Activated CD8-positive, alpha-beta memory T cell treated with anti-CD3 and anti-CD28 coated beads for 36 hours (primary cell): ENCODE measurements around the gene GIMAP8. TPM values are rescaled to one million over a fixed set of nuclear protein-coding genes. Genes with fewer than 3 reads are reported as not detected.

Experiments
- CTCF ChIA-PET: fragments of 350-600 bp; sonication (Branson Sonifier 250); formaldehyde crosslinking; loops from one replicate; lab custom pipeline; 2021; ENCODE audit warnings: antibody characterized with exemption; lab: Charles Lee
- POLR2A ChIA-PET: fragments of 350-600 bp; sonication (Branson Sonifier 250); formaldehyde crosslinking; loops from one replicate; lab custom pipeline; 2021; ENCODE audit warnings: antibody characterized with exemption; lab: Charles Lee
- total RNA-seq, 2 experiments: library from RNA; stranded (reverse); gene quantifications; one replicate each; pipeline ENCODE4 v1.2.3, GENCODE V29; 2021

The GIMAP8 gene
- total RNA-seq: 1 to 10 TPM; 6.6 to 7.5 TPM

- POLR2A ChIA-PET: interaction anchor here (0.7 to 4.0 kb wide), 12 partner anchors 30 to 305 kb away, joined by 3 to 18 read pairs (median 7); partner anchors contain the start of genes GIMAP4 and GIMAP7
Observed at GRCh38 chr7:150450491-150451001, at the start of gene GIMAP8. TSS of gene GIMAP8 (plus strand) at chr7:150450630. CDS start at chr7:150466699, 16,069 bp downstream.

DNA sequence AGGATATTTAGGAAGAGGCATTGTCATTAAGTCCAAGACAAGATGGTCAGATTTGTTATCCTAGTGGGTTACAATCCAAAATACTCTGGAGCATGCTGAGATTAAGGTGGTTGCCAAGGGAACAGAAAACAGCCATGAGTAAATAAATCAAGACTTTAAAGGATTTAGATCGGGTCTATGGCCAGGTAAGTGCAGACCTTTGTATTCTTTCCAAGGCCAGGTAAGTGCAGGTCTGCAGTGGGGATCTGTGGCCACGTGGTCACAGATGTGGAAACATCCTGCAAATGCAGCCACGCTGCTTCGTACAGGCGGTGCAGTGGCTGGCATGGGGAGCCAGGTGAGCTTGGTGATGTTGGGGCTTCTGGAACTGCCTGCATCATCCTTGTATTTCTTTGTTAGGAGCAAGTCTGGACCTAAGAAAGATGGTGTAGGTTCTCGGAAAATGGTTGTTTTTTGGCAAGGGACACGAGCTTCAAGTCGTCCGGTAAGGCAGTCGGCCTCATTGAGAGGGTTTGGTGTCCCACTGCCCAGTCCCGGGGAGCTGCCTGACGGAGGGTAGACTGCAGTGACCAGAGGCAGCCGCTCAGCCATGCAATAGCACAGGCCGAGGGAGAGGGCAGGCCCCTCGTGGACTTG lies 49.5 kb upstream of the GIMAP8 start:
- CTCF ChIA-PET: interaction anchor here (0.7 to 1.2 kb wide), 2 partner anchors 13 to 23 kb away, joined by 3 read pairs; no protein-coding TSS in a partner anchor
- POLR2A ChIA-PET: no interaction called here

More at GRCh38 chr7:150450491-150451001, at the start of gene GIMAP8:
- CTCF ChIA-PET: interaction anchor here (1.0 to 2.9 kb wide), 9 partner anchors 58 to 305 kb away, joined by 3 to 25 read pairs (median 7); partner anchors contain the start of genes GIMAP2 and GIMAP7

GRCh38 chr7:150401424-150401790 lies 49.0 kb upstream of the GIMAP8 start:
- ChIA-PET POLR2A (no interaction called here), CTCF (interaction anchor here (1.2 kb wide), 1 partner anchor 23 kb away, joined by 3 read pairs; no protein-coding TSS in a partner anchor)

- ChIA-PET CTCF (interaction anchor here (1.2 kb wide), 1 partner anchor 24 kb away, joined by 3 read pairs; no protein-coding TSS in a partner anchor), POLR2A (interaction anchor here (0.5 to 0.6 kb wide), 2 partner anchors 20 to 518 kb away, joined by 3 to 4 read pairs; no protein-coding TSS in a partner anchor)
Observed at GRCh38 chr7:150401861-150402631, 48.4 kb upstream of the GIMAP8 start.

DNA sequence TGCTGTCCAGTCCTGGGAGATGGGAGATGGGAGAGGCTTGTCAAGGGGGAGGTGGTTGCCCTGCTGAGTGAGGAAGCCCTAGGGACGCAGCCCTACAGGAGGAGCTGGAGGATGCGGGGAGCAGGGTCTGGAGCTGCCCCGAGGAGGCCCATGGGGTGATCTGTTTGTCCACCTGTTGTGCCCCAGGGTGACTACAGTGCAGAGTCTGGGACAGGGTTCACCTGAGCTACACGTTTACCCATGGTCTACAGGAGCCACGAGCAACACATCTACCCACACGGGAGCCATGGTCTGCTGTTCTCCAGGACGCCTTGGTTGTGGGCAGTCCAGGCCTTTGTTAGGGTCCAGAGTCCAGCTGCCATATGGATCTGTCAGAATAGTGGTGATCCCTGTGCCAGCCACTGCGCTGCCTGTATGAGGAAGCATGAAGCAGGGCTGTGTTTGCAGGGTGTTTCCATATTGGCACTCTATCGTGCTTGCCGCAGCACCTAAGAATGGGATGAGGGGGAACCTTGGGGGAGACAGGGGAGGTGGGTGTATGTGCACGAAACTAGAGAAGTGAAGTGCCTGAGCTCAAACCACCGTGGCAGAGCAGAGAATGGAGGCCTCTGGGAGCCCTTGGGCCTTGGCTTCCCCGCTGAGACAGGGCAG lies 47.6 kb upstream of the GIMAP8 start:
- ChIA-PET POLR2A (interaction anchor here (0.5 to 0.6 kb wide), 2 partner anchors 21 to 519 kb away, joined by 3 to 4 read pairs; no protein-coding TSS in a partner anchor), CTCF (no interaction called here)

DNA sequence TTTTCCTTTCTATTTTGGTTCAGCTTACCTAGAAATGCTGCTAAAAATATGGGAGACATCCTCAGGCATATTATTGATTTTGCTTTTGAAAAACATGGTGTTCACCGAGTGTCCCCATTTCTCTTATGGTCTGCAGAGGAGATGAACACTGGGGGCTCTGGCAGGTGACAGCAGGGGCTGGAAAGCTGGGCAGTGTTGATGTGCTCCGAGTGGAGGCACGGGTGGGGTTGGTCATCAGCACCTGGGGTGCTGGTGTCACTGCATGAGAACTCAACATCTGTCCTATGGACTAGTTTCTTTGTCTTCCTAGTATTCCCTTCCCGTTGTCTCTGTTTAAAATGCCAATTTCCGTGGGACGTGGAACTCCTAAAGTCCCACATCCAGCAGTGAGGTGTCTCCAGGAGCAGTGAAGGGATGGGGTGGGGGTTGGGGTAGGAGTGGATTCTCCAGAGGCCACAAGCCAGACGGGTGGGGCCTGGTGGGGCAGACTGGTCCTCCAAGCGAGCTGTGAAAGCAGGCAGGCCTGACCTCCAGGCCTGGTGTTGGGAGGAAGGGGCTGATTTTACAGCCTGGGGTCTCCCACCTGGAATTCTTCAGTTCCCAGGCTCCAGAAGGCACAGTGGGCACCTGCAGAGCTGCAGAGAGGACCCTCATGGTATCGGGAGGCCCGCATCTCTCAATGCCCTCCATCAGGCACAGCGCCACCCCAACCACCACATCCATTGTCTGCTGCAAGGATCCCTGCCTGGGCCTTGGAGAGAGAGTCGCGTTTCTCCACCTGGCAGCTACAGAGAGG lies 46.9 kb upstream of the GIMAP8 start:
- CTCF ChIA-PET: interaction anchor here (0.6 to 0.9 kb wide), 2 partner anchors 9 to 19 kb away, joined by 3 read pairs; no protein-coding TSS in a partner anchor

DNA sequence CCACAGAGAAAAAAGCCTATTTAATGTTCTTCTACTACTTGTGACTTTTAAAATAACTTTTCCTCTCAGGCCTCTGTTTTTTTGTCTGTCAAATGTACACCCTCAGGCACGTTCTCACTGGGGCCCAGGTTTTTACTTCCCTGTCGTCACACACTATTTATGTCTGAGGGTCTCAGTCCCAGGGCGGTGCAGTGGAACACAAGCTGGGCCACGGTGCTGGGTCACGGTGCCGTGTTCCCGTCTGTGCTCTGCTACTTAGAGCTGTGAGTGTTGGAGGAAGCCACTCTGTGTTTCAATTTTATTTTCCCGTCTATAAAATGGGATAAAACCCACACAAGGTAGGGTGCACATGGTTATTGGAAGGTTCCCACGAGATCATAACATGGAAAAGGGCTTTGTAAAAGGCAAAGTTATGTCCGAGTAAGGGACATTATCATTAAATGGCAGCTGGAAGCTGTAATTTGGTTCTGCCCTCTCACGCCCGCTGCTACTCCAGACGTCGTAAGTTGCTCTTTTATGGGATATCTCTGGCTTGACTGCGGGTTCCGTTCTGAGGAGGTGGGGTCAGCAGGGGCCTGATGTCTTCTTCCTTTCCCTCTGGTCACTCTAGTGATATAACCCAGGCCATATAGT lies 46.1 kb upstream of the GIMAP8 start:
- POLR2A ChIA-PET: interaction anchor here (1.6 kb wide), 1 partner anchor 35 kb away, joined by 10 read pairs; the partner anchor contains the start of gene REPIN1
- CTCF ChIA-PET: interaction anchor here (0.6 to 1.0 kb wide), 4 partner anchors 10 to 34 kb away, joined by 3 to 5 read pairs (median 3); no protein-coding TSS in a partner anchor

More for the DNA sequence above, 46.9 kb upstream of the GIMAP8 start:
- POLR2A ChIA-PET: interaction anchor here (1.6 kb wide), 1 partner anchor 34 kb away, joined by 10 read pairs; the partner anchor contains the start of gene REPIN1

DNA sequence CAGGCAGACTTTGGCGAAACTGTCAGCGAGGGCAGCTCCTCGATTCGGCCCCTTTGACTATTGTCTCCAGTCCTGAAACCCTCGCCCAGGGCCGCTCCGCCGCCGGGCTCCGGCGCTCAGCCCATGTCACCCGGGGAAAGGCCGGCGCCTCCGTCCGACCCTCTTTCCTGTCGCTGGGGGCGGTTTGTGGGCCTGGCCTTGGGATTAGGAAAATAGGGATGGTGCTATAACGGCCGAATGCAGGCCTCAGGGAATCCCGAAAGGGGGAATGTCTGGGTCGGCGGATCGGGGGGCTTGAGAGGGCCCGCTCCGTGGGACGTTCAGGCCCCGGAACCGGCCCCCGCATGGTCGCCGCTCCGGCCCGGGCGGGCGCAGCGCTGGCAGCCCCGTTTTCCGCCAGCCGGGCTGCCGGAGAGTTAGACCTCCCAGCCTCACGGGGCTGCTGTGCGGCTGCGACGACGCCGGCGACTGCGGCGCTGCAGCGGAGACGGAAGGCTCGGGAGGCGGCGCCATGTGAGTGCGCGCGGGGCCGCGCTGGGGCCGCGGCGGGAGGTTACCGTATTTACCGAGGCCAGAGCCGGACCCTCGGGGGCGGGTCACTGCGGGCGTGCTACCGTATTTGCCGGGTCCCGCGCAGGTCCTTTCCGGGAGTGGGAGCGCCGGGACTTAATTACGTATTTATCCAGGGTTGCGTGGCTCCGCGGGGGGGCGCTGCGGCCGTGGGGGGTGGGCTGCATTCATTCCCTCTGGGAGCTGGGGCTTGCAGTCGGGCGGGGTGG lies 45.4 kb upstream of the GIMAP8 start:
- POLR2A ChIA-PET: interaction anchor here (0.6 to 1.6 kb wide), 8 partner anchors 35 to 210 kb away, joined by 3 to 10 read pairs (median 4); partner anchors contain the start of gene REPIN1
- CTCF ChIA-PET: interaction anchor here (0.6 to 1.1 kb wide), 7 partner anchors 9 to 350 kb away, joined by 3 to 5 read pairs (median 4); no protein-coding TSS in a partner anchor

- POLR2A ChIA-PET: interaction anchor here (0.6 to 1.9 kb wide), 9 partner anchors 28 to 209 kb away, joined by 3 to 8 read pairs (median 4); no protein-coding TSS in a partner anchor
- CTCF ChIA-PET: interaction anchor here (0.6 to 1.1 kb wide), 5 partner anchors 8 to 350 kb away, joined by 3 to 4 read pairs (median 4); no protein-coding TSS in a partner anchor
Observed at GRCh38 chr7:150405584-150406311, 44.7 kb upstream of the GIMAP8 start.

DNA sequence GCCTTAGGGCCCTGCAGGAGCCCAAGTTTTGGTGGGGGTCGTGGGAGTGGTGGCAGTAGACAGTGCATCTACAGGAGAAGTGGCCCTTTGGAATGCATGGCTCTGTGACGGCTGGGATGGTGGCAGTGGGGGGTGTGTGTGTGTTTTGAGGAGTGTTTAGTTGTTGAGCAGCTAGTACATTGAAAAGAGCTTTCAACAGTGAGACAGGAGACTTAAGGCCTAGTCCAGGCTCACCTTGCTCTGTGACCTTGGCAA lies 44.2 kb upstream of the GIMAP8 start:
- ChIA-PET CTCF (interaction anchor here (0.9 to 1.1 kb wide), 2 partner anchors 15 to 349 kb away, joined by 4 read pairs; no protein-coding TSS in a partner anchor), POLR2A (interaction anchor here (1.0 to 1.9 kb wide), 4 partner anchors 28 to 48 kb away, joined by 3 to 8 read pairs (median 3); no protein-coding TSS in a partner anchor)

- ChIA-PET CTCF (interaction anchor here (1.1 to 1.4 kb wide), 4 partner anchors 13 to 349 kb away, joined by 3 to 8 read pairs (median 4); partner anchors contain the start of gene REPIN1), POLR2A (interaction anchor here (1.1 to 1.9 kb wide), 2 partner anchors 29 to 39 kb away, joined by 3 to 8 read pairs; no protein-coding TSS in a partner anchor)
Observed at GRCh38 chr7:150406567-150407421, 43.6 kb upstream of the GIMAP8 start.

DNA sequence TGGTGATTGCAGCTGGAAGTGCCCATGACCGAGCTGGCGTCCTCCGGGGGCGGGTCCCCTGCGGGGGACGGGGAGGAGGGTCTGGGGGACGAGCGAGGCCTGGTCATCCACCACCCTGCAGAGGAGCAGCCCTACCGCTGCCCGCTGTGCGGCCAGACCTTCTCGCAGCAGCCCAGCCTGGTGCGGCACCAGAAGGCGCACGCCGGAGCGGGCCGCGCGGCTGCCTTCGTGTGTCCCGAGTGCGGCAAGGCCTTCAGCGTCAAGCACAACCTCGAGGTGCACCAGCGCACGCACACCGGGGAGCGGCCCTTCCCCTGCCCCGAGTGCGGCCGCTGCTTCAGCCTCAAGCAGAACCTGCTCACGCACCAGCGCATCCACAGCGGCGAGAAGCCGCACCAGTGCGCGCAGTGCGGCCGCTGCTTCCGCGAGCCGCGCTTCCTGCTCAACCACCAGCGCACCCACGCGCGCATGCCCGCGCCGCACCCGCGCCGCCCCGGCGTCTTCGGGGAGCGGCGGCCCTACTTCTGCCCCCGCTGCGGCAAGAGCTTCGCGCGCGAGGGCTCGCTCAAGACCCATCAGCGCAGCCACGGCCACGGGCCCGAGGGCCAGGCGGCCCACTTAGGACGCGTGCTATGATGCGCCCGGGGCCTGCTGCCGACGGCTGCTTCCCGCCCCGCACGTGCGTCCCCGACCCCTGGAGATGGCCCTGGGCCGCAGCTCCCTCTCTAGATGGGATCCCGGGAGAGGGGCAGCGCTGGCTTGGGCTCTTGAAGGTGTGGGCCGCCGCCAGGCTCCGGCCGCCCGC lies 42.6 kb upstream of the GIMAP8 start:
- ChIA-PET POLR2A (interaction anchor here (1.9 kb wide), 1 partner anchor 40 kb away, joined by 8 read pairs; no protein-coding TSS in a partner anchor), CTCF (interaction anchor here (1.1 to 1.4 kb wide), 4 partner anchors 12 to 53 kb away, joined by 3 to 8 read pairs (median 4); partner anchors contain the start of gene REPIN1)

DNA sequence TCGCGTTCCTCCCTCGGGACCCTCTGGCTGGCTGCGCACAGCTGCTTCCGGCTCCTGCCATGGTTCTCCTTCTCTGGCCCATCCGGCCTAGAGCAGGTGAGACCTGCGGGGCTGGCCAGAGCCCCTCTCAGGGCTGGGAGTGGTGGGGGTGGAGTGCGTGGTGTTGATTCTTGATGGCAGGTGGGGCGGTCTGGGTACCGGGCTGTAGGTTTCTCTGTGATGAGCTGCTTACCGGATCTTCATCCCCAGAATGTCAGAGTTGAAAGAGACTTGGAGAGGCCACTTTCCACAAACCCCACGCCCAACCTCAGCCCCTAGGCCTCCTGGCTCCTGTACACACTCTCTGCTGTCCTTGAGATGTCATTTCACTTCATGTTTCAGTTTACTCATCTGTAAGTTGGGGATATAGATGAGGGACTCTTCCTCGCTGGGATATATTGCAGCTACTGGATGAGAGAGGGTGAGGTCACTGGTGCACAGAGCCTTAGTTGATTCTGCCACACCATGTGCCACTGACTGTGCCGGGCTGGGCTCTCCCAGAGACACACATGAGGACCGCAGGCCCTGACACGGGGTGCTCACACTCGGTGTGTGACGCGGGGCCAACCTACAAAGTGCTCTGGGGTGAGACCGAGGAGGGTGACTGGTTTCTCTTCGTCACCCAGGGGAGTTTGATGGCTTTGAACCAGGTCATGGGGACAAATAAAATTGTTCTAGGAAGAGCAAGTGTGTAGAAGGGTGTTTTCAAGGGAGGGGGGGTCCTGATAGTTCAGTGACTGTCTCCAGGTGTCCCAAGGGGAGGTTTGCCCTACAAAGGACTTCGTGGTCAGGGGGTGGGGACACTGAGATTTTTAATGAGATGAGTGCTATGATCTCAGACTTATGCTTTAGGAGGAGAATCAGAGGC lies 41.8 kb upstream of the GIMAP8 start:
- ChIA-PET CTCF (interaction anchor here (1.4 kb wide), 1 partner anchor 53 kb away, joined by 3 read pairs; no protein-coding TSS in a partner anchor), POLR2A (no interaction called here)
